Lung (tissue), 12 donors: ENCODE data around the gene EMILIN3. TPM values are rescaled to one million over a fixed set of nuclear protein-coding genes. Genes with fewer than 3 reads are reported as not detected.

ENCODE experiments used
- ATAC-seq: fragments of 200-7000 bp; cut with Tn5 transposase; one replicate; pipeline ENCODE4 v1.9.1; 2020; ENCODE audit warnings: moderate number of reproducible peaks; ENCODE audit not compliant: insufficient read depth, low FRiP score
- DNase-seq, 3 donors: peaks; one replicate each; pipeline ENCODE4 v3.0.0-alpha.2; 2013 to 2017
- H3K27ac ChIP-seq, 2 donors: one replicate each; pipeline ENCODE4 v1.5.1; 2013; ENCODE audit warnings: mild to moderate bottlenecking in 2 of 2, moderate library complexity in 2 of 2, control low read depth in 1 of 2, inconsistent platforms in 1 of 2, low read depth in 1 of 2, low read length in 1 of 2
- H3K27me3 ChIP-seq, 3 donors: one replicate each; pipeline ENCODE4 v1.5.1; 2013; ENCODE audit warnings: low read length in 2 of 3; ENCODE audit not compliant: control insufficient read depth in 3 of 3, insufficient read depth in 3 of 3
- H3K36me3 ChIP-seq, 4 donors: one replicate each; pipeline ENCODE4 v1.5.1; 2013; ENCODE audit warnings: low read length in 4 of 4, mild to moderate bottlenecking in 1 of 4, moderate library complexity in 1 of 4; ENCODE audit not compliant: control insufficient read depth in 4 of 4, insufficient read depth in 4 of 4
- H3K4me1 ChIP-seq, 5 donors: one replicate each; pipeline ENCODE4 v1.5.1; 2013; ENCODE audit warnings: low read length in 5 of 5, mild to moderate bottlenecking in 2 of 5, moderate library complexity in 1 of 5; ENCODE audit not compliant: control insufficient read depth in 5 of 5, insufficient read depth in 5 of 5
- H3K4me3 ChIP-seq: one replicate; pipeline ENCODE4 v1.5.1; 2013; ENCODE audit warnings: mild to moderate bottlenecking, control low read depth, moderate library complexity
- H3K9ac ChIP-seq, 2 donors: one replicate each; pipeline ENCODE4 v1.5.1; 2013; ENCODE audit warnings: low read length in 2 of 2, control low read depth in 1 of 2; ENCODE audit not compliant: insufficient read depth in 1 of 2
- H3K9me3 ChIP-seq, 4 donors: one replicate each; pipeline ENCODE4 v1.5.1; 2013; ENCODE audit warnings: low read length in 3 of 4, mild to moderate bottlenecking in 1 of 4, moderate library complexity in 1 of 4; ENCODE audit not compliant: control insufficient read depth in 4 of 4, insufficient read depth in 3 of 4
- WGBS, 2 donors: extraction: QIAGEN DNeasy Blood & Tissue Kit; methylation state at CpG; one replicate each; pipeline ENCODE4 v1.1.7; 2013; 5-methylcytosine and 5-hydroxymethylcytosine counted together
- polyA plus RNA-seq, 2 donors: library from polyadenylated mRNA; stranded (reverse); fragments of 200-250 nt; gene quantifications; one replicate each; pipeline ENCODE4 v1.2.1, GENCODE V29; 2013
- total RNA-seq, 2 donors: library from RNA; depleted of rRNA in 1 of 2; stranded (reverse); fragments of >200 nt in 1 of 2; gene quantifications; one replicate each; pipeline ENCODE4 v1.2.1, GENCODE V29; 2014 to 2021
- TF ChIP-seq, protein P1 (sequence below): IDR thresholded peaks from 2 replicates; pipeline ENCODE4 v1.5.1; 2012; ENCODE audit warnings: mild to moderate bottlenecking; ENCODE audit errors: control extremely low read depth, extremely low read depth
- donor health status: control.
- donor health status: control.
- donor health status: Bipolar disorder and iron deficiency.
- donor health status: healthy.
- donor health status: DM: yes; HTN: yes; CAD: no.

Gene EMILIN3
- total and polyA plus RNA-seq, 4 donors = 0.06 to 1.7 (median 0.29) TPM

- WGBS, 2 donors = 54 to 57% methylated on average over 13 of the region's 13 CpGs
- DNase-seq = no peak
- ATAC-seq = no peak
- Histone ChIP-seq H3K9me3 (peaks cover 0 to 18% (median 2%) of the 10 kb centered on the region in 4 donors), H3K27ac (no peak overlapping the region), H3K9ac (no peak overlapping the region), H3K4me3 (no peak overlapping the region), H3K4me1 (peaks cover 0 to 8% (median 0%) of the 10 kb centered on the region in 5 donors), H3K36me3 (no peaks in the 10 kb centered on the region), H3K27me3 (peaks cover 8 to 27% (median 13%) of the 10 kb centered on the region in 3 donors)
- TF ChIP-seq, protein P1, sequence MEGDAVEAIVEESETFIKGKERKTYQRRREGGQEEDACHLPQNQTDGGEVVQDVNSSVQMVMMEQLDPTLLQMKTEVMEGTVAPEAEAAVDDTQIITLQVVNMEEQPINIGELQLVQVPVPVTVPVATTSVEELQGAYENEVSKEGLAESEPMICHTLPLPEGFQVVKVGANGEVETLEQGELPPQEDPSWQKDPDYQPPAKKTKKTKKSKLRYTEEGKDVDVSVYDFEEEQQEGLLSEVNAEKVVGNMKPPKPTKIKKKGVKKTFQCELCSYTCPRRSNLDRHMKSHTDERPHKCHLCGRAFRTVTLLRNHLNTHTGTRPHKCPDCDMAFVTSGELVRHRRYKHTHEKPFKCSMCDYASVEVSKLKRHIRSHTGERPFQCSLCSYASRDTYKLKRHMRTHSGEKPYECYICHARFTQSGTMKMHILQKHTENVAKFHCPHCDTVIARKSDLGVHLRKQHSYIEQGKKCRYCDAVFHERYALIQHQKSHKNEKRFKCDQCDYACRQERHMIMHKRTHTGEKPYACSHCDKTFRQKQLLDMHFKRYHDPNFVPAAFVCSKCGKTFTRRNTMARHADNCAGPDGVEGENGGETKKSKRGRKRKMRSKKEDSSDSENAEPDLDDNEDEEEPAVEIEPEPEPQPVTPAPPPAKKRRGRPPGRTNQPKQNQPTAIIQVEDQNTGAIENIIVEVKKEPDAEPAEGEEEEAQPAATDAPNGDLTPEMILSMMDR = no peak
Measured at GRCh38 chr20:41367393-41367695, 726 bp upstream of the EMILIN3 start.

- no peak overlapping the region for H3K4me3 ChIP-seq
- WGBS, 2 donors = 4 to 5% methylated on average over 41 to 76 of the region's 76 CpGs
- peaks cover 8 to 27% (median 13%) of the 10 kb centered on the region in 3 donors for H3K27me3 ChIP-seq
- no peak for ATAC-seq
- H3K9ac ChIP-seq = no peak overlapping the region
- peak in 1 of 3 donors; percentile 48 for DNase-seq
- H3K9me3 ChIP-seq = peaks cover 0 to 7% (median under 1%) of the 10 kb centered on the region in 4 donors
- no peaks in the 10 kb centered on the region for H3K36me3 ChIP-seq
- TF ChIP-seq, protein P1 = no peak
- H3K4me1 ChIP-seq = peaks cover 0 to 10% (median 0%) of the 10 kb centered on the region in 5 donors
- H3K27ac ChIP-seq = no peak overlapping the region
Measured at GRCh38 chr20:41365777-41366545, 657 bp downstream of the EMILIN3 start.

- Histone ChIP-seq H3K36me3 (no peaks in the 10 kb centered on the region), H3K9me3 (peaks cover 0 to 3% (median 0%) of the 10 kb centered on the region in 4 donors), H3K9ac (no peak overlapping the region), H3K4me1 (peaks cover 0 to 10% (median 0%) of the 10 kb centered on the region in 5 donors), H3K27ac (no peak overlapping the region), H3K4me3 (no peak overlapping the region), H3K27me3 (peaks cover 8 to 27% (median 13%) of the 10 kb centered on the region in 3 donors)
- DNase-seq (no peak), ATAC-seq (no peak)
- TF ChIP-seq, protein P1 = no peak
- 79 to 80% methylated on average over 19 of the region's 19 CpGs for WGBS, 2 donors
Measured at GRCh38 chr20:41364967-41365765, 1.5 kb downstream of the EMILIN3 start.
